ENCODE data around the gene ILF3.

The ILF3 gene

DNA sequence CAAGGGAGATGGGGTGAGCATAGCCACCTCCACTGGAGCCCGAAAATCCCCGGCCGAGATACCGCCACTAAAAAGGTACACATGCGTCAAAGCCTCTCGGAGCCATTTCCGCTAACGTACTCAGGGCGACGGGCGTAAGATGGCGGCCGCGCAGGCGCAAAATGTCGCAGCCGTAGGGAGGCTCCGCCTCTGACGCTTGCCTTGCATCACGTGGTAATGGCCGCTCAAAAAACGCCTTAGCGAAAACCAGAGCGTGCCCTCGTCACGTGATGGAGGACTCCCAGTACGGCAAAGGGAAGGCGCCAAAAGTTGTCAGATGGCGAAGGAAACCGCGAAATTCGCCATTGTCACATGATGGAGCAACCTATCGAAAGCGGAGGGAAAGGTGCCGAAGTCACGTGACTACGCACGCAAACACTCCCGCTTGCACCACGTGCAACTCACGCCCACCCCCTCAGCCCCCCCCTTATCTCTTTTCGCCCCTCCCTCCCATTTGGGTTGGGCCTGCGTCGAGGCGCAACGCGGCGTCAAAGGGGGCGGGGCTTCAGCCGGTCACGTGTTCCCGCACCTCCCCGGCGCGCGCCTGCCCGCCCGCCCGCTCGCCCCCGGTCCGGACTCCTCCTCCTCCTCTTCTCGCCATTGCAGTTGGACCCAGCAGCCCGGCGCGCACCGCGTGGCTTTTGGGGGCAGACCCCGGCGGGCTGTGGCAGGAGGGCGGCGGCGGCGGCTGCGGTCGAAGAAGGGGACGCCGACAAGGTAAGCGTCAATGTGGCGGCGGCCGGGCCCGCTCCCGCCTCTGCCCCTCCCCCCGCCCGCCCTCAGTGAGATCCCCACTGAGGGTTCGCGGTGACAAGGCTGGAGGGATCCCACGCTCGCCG, at the start of gene ILF3:
TSS of gene ILF3 (plus strand) at position 615 of the 878 bp plus-strand sequence. CDS start 16,260 bp downstream, outside the sequence.
- Mint-ChIP-seq H3K27ac (peak within 1 kb of the TSS; percentile 98), H3K4me3 (peak within 1 kb of the TSS; percentile 95), H3K36me3 (ENCODE audit: low read depth) (peaks cover 24% of the 10 kb centered on the region), H3K27me3 (ENCODE audit: low read depth) (peaks cover 3% of the 10 kb centered on the region), H3K4me1 (ENCODE audit: low read depth) (peaks cover 39% of the 10 kb centered on the region), H3K9me3 (no peaks in the 10 kb centered on the region)

DNA sequence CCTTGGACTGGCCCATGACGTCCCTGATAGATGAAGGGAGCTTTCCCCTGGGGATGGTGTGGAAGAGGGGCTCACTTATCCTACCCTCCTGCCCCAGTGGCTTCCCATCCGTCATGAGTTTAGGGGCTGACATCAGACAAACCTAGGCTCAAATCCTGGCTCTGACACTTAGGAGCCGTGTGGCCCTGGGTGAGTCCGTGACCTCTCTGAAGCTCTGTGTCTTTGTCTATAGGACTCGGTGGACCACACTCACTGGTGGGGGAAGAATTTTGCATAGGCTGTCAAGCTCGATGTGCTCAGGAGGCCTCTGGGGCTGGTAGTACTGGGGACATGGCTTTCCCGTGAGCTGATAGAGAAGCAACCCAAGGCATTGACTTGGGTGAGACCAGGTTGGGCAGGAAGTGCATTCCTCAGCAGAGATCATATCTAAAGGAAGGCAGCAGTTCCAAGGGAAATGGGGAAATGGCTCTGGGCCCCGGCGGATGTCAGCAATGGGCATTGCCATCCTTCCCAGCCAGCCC, 49.6 kb upstream of the ILF3 start:
- peak overlapping the region; percentile 100 for H3K27ac Mint-ChIP-seq
- H3K9me3 Mint-ChIP-seq = no peaks in the 10 kb centered on the region
- peaks cover 6% of the 10 kb centered on the region for H3K36me3 Mint-ChIP-seq (ENCODE audit: low read depth)
- peaks cover 19% of the 10 kb centered on the region for H3K4me1 Mint-ChIP-seq (ENCODE audit: low read depth)
- H3K27me3 Mint-ChIP-seq (ENCODE audit: low read depth) = no peaks in the 10 kb centered on the region
- H3K4me3 Mint-ChIP-seq = peak overlapping the region; percentile 99

DNA sequence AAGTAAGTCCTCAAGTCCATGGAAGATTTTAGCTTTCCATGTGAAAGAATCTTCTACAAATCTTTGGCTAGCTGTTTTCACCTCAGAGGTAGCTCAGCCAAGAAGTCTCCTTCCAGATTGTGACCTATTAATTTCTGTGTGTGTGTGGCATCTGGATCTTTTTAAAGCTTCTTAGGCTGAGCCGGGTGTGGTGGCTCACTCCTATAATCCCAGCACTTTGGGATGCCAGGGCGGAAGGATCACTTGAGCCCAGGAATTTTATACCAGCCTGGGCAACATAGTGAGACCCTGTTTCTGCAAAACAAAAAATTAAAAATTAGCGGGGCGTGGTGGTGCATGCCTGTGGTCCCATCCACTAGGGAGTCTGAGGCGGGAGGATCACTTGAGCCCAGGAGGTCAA, 42.2 kb upstream of the ILF3 start:
- no peak overlapping the region for H3K4me3 Mint-ChIP-seq
- peaks cover 8% of the 10 kb centered on the region for H3K4me1 Mint-ChIP-seq (ENCODE audit: low read depth)
- no peaks in the 10 kb centered on the region for H3K9me3 Mint-ChIP-seq
- no peak overlapping the region for H3K27ac Mint-ChIP-seq
- H3K27me3 Mint-ChIP-seq (ENCODE audit: low read depth) = no peaks in the 10 kb centered on the region
- H3K36me3 Mint-ChIP-seq (ENCODE audit: low read depth) = peaks cover 12% of the 10 kb centered on the region

DNA sequence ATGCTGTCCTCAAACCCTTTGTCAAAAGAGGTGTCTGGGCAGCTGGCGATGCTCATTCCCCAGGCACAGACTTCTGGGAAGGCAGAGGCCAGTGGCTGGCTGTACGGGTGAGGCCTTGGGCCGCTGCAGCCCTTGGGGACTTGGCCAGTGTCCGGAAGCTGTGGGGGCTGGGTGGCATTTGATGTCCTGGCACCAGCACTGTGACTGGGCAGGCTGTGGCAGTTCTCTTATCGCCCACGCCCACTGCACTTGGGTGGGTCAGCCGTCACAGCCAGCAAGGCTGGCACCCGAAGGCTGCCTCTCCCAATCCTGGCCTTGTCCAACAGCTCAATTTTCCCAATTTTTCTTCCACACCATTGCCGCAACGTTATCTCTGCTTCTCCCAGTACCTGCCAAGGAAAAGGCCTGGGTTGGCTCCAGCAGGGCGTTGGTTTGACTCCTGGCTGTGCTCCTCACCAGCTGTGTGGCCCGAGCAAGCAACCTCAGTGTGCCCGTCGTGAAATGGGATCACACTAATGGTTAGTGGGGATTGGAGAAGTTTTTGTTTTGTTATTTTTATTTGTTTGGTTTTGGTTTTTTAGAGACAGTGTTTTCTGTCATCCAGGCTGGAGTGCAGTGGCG, 41.5 kb upstream of the ILF3 start:
- Mint-ChIP-seq H3K27ac (no peak overlapping the region), H3K36me3 (ENCODE audit: low read depth) (peaks cover 12% of the 10 kb centered on the region), H3K4me1 (ENCODE audit: low read depth) (peaks cover 6% of the 10 kb centered on the region), H3K27me3 (ENCODE audit: low read depth) (no peaks in the 10 kb centered on the region), H3K4me3 (no peak overlapping the region), H3K9me3 (no peaks in the 10 kb centered on the region)

DNA sequence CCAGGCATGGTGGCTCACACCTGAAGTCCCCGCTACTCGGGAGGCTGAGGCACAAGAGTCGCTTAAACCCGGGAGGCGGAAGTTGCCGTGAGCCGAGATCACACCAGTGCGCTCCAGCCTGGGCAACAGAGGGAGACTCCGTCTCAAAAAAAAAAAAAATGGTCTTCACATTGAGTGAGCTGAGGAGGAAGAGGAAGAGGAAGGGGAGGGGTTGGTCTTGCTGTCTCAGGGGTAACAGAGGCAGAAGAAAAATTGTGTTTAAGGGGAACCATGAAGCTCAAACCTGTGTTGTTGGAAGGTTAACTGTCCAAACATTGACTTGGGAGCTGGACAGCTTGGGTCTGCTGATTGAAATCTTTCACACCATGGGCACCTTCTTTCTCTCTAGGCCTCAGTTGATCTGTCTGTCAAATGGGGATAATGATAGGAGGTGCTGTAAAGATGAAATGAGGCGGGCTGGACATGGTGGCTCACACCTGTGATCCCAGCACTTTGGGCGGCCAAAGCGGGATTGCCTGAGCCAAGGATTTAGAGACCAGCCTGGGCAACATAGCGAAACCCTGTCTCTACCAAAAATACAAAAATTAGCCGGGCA, 38.6 kb upstream of the ILF3 start:
- Mint-ChIP-seq H3K9me3 (no peaks in the 10 kb centered on the region), H3K4me3 (no peak overlapping the region), H3K4me1 (ENCODE audit: low read depth) (peaks cover 7% of the 10 kb centered on the region), H3K27ac (no peak overlapping the region), H3K27me3 (ENCODE audit: low read depth) (no peaks in the 10 kb centered on the region), H3K36me3 (ENCODE audit: low read depth) (peaks cover 15% of the 10 kb centered on the region)

DNA sequence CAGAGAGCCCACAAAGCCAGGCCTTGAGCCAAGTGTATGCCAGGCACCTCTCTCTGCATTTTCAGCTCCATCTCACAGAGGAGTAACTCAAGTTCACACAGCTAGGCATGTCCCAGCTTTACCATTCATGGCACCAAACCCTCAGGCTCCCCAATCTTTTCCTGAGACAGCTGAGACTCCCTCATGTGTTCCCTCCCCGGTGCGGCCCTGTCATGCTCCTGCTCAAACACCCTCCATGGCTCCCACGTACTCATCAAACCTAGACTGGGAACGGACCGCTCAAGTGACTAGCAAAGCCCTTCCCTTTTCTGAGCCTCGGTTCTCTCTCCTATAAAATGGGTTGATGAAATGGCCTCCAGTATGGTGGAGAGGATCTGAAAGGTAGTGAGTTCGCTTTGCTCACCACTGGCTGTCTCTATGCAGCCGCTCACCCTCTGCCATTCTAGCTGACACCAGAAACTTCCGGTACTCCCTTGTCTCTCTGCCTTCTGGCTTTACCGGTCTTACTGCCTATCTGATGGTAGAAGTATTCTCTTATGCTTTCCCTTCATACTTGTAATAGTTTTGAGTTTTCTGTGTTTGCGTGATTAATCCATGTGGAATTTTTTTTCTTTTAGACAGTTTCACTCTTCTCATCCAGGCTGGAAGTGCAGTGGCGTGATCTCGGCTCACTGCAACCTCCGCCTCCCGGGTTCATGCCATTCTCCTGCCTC, 36.6 kb upstream of the ILF3 start:
- Mint-ChIP-seq H3K4me3 (no peak overlapping the region), H3K4me1 (ENCODE audit: low read depth) (peaks cover 19% of the 10 kb centered on the region), H3K36me3 (ENCODE audit: low read depth) (peaks cover 21% of the 10 kb centered on the region), H3K27ac (no peak overlapping the region), H3K27me3 (ENCODE audit: low read depth) (no peaks in the 10 kb centered on the region), H3K9me3 (no peaks in the 10 kb centered on the region)

DNA sequence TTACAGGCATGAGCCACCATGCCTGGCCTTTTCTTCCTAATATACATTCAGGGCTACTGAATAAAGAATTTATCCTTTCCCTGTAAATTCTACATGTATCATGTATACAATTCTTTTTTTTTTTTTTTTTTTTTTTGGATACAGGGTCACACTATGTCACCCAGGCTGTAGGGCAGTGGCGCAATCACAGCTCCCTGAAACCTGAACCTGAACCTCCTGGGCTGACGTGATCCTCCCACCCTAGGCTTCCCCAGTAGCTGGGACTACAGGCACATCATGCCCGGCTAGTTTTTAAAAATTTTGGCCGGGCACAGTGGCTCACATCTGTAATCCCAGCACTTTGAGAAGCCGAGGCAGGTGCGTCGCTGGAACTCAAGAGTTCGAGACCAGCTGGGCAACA, 35.3 kb upstream of the ILF3 start:
- peaks cover 12% of the 10 kb centered on the region for H3K36me3 Mint-ChIP-seq (ENCODE audit: low read depth)
- no peaks in the 10 kb centered on the region for H3K9me3 Mint-ChIP-seq
- H3K4me1 Mint-ChIP-seq (ENCODE audit: low read depth) = peaks cover 20% of the 10 kb centered on the region
- no peak overlapping the region for H3K4me3 Mint-ChIP-seq
- H3K27me3 Mint-ChIP-seq (ENCODE audit: low read depth) = no peaks in the 10 kb centered on the region
- no peak overlapping the region for H3K27ac Mint-ChIP-seq

DNA sequence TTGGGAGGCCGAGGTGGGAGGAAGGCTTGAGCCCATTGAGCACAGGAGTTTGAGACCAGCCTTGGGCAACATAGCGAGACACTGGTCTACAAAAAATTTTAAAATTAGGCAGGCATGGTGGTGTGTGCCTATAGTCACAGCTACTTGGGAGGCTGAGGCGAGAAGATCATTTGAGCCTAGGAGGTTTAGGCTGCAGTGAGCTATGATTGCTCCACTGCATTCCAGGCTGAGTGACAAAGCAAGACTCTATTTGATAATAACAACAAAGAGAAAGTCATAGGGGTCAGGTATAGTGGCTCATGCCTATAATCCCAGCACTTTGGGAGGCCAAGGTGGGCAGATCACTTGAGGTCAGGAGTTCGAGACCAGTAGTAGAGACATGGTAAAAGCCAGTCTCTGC, 33.4 kb upstream of the ILF3 start:
- Mint-ChIP-seq H3K4me3 (no peak overlapping the region), H3K27ac (peak overlapping the region; percentile 49), H3K9me3 (no peaks in the 10 kb centered on the region), H3K4me1 (ENCODE audit: low read depth) (peaks cover 25% of the 10 kb centered on the region), H3K36me3 (ENCODE audit: low read depth) (peaks cover 12% of the 10 kb centered on the region), H3K27me3 (ENCODE audit: low read depth) (no peaks in the 10 kb centered on the region)

DNA sequence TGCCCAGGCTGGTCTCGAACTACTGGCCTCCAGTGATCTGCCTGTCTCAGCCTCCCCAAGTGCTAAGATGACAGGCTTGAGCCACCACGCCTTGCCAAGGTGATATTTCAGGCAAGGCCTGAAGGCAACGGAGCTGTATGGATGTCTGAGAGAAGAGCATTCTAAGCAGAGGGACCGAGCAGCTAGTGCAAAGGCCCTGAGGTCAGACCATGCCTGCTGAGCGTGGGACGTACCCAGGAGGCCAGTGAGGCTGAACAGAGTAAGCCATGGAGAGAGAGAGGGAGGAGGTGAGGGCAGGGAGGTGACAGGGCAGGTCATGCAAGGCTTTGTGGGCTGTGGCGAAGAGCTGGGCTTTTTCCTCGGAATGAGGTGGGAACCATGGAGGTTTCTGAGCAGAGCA, 32.2 kb upstream of the ILF3 start:
- H3K4me3 Mint-ChIP-seq = no peak overlapping the region

DNA sequence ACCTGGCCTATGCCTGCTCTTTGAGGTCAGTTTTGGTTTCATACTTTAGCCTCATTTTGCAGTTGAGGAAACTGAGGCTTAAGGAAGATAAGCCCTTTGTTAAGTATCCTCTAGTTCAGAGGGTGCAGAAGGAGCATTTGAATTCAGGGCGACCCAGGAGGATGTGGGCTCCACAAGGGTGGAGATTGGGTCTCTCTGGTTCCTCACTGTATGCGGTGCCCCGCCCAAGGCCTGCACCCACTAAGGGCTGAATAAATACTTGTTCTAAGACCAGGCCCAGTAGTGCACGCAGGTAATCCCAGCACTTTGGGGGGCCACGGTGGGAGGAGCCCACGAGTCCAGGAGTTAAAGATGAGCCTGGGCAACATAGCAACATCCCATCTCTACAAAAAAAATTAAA, 29.6 kb upstream of the ILF3 start:
- Mint-ChIP-seq H3K27ac (peak overlapping the region; percentile 76), H3K4me1 (ENCODE audit: low read depth) (peaks cover 28% of the 10 kb centered on the region), H3K36me3 (ENCODE audit: low read depth) (peaks cover 20% of the 10 kb centered on the region), H3K4me3 (peak overlapping the region; percentile 28), H3K9me3 (no peaks in the 10 kb centered on the region), H3K27me3 (ENCODE audit: low read depth) (no peaks in the 10 kb centered on the region)

More for the DNA sequence above, 32.2 kb upstream of the ILF3 start:
- Mint-ChIP-seq H3K27me3 (ENCODE audit: low read depth) (no peaks in the 10 kb centered on the region), H3K4me1 (ENCODE audit: low read depth) (peaks cover 26% of the 10 kb centered on the region), H3K27ac (peak overlapping the region; percentile 82), H3K36me3 (ENCODE audit: low read depth) (peaks cover 12% of the 10 kb centered on the region), H3K9me3 (no peaks in the 10 kb centered on the region)

DNA sequence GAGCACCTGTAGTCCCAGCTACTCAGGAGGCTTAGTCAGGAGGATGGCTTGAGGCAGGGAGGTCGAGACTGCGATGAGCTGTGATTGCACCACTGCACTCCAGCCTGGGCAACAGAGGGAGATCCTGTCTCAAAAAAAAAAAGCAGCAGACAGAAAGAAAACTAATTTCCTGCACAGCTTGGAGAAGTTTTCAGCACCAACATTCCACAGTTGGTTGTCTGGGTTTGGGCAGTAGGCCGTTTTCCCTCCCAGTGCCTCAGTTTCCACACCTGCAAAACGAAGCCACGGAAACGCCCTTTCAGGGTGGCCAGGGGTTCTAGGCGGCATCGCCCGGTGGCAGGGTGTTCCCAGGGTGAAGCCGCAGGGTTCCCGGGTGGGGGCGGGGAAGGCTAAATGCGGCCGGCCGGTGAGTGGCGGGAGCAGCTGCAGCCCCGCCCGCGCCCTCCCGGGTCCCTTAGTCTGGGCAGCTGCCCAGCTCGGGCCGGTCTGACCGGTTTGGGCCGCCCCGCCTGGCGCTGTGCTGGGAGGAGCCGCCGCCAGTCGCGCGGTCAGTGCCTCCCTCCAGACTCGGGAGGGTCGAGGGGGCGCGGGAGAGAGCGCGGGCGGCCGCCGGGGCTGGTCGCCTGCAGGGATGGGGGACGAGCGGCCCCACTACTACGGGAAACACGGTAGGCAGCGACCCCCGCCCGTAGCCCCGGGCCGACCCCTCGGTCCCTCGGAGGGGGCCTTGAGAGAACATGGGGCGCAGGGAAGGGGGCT, 29.0 kb upstream of the ILF3 start, which contains the start of gene SLC44A2:
TSS of gene SLC44A2 (plus strand) at position 551 of the 759 bp plus-strand sequence. CDS start at position 632, 81 bp downstream.
- Mint-ChIP-seq H3K27ac (peak within 1 kb of the TSS; percentile 76), H3K36me3 (ENCODE audit: low read depth) (peaks cover 20% of the 10 kb centered on the region)

DNA sequence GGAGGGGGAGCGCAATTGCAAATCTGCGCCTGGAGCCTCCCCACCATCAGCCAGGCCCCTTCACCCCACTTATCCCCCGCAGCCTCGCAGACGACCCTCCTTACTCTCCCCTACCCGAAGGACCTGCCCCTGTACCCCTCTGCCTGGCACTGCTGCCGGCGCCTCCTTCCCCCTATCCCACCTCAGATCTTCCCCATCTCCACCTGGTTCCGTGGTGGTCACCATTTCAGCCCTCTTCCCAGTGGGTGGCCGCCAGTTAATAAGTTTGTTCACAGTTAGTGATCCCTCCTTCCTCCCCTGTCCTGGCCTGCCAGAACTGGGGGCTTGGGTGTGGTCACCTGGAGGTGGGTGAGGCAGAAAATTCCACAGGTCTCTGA, 28.4 kb upstream of the ILF3 start:
- H3K9me3 Mint-ChIP-seq = no peaks in the 10 kb centered on the region

More for the DNA sequence above, 29.0 kb upstream of the ILF3 start, which contains the start of gene SLC44A2:
- Mint-ChIP-seq H3K27me3 (ENCODE audit: low read depth) (no peaks in the 10 kb centered on the region), H3K9me3 (no peaks in the 10 kb centered on the region), H3K4me1 (ENCODE audit: low read depth) (peaks cover 28% of the 10 kb centered on the region), H3K4me3 (peak within 1 kb of the TSS; percentile 28)

DNA sequence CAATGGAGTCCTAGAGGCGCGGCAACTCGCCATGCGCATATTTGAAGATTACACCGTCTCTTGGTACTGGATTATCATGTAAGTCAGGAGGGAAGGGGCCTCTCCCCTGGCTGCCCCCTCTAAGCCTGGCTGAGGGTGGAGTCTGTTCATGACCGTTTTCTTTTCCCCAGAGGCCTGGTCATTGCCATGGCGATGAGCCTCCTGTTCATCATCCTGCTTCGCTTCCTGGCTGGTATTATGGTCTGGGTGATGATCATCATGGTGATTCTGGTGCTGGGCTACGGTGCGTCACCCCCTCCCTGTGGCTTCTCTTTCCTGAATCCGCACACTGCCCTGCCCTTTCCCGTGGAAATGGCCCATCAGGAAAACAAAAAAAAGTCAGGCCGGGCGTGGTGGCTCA, 22.3 kb upstream of the ILF3 start:
- Mint-ChIP-seq H3K36me3 (ENCODE audit: low read depth) (peaks cover 41% of the 10 kb centered on the region), H3K27ac (no peak overlapping the region), H3K9me3 (no peaks in the 10 kb centered on the region), H3K27me3 (ENCODE audit: low read depth) (no peaks in the 10 kb centered on the region), H3K4me3 (no peak overlapping the region), H3K4me1 (ENCODE audit: low read depth) (peaks cover 3% of the 10 kb centered on the region)

More for the DNA sequence above, 28.4 kb upstream of the ILF3 start:
- peaks cover 24% of the 10 kb centered on the region for H3K4me1 Mint-ChIP-seq (ENCODE audit: low read depth)
- H3K27ac Mint-ChIP-seq = no peak overlapping the region
- H3K4me3 Mint-ChIP-seq = no peak overlapping the region
- no peaks in the 10 kb centered on the region for H3K27me3 Mint-ChIP-seq (ENCODE audit: low read depth)
- H3K36me3 Mint-ChIP-seq (ENCODE audit: low read depth) = peaks cover 20% of the 10 kb centered on the region
